SH-SY5Y (cell line): ENCODE results near the gene SOX6.

Experiments used
- GATA2 ChIP-seq: IDR thresholded peaks from 2 replicates; pipeline ENCODE4 v1.6.1; 2011; ENCODE audit warnings: mild to moderate bottlenecking, low read depth, low read length
- GATA3 ChIP-seq: IDR thresholded peaks from 2 replicates; pipeline ENCODE4 v1.6.1; 2011; ENCODE audit warnings: low read depth, mild to moderate bottlenecking, low read length, moderate library complexity

DNA sequence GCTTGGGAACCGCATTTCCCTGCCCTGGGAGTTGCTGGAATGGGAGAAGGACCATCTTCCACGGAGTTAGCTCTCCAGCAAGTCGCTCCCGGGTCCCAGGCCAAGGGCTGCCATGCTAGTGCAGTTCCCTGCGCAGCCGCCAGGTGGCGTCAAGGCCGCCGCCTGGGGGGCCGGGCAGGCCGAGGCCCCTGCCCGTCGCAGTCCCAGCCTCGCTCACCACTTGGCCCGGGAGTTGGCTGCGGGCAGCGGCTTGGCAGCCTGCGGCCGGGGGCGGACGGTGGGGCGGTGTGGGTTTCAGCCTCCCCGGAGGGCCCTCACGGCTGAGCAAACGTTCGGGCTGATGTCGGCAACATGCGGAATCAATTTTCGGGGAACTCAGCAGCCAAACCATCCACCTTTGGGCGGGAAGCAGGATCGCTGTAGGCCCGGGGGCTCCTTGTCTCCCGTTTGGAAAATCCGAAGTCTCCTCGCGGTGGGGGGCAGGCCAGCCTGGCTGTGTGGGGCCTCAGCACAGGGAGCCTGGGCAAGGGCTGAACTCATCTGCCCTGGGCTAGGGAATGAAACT lies 415.1 kb downstream of the SOX6 start:
- no peak for TF ChIP-seq GATA3
- TF ChIP-seq GATA2 = no peak
